ENCODE results near the gene BMP8A. TPM values are rescaled to one million over a fixed set of nuclear protein-coding genes. Genes with fewer than 3 reads are reported as not detected.

The BMP8A gene
- total RNA-seq, 1 donor from 2014 or later, result not detected

DNA sequence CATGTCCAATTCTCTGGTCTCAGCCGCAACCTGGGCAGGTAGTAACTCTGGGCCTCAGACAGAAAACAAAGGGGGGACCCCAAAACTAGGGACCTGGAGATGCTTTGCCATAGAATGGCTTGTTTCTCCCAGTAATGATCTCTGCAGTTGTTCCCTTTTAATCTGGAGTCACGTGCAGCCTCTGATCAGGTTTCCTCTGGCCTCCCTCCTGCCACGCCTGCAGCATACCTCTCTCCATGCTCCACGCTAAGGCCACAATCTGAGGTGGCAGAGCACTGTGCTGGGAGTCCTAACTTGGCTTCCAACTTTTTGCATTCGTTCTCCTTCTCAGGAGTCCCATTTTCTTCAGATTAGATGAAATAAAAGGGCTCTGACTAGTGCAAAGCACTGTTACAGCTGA is 83.2 kb downstream of the BMP8A start:
- Histone ChIP-seq H4K20me1 (ENCODE audit: low read depth) (peaks cover 64% of the 10 kb centered on the region), H3K4me3 (peak overlapping the region; percentile 100), H3K27me3 (no peaks in the 10 kb centered on the region), H3K79me2 (ENCODE audit: low read depth) (peaks cover 59% of the 10 kb centered on the region), H3K9ac (no peak overlapping the region), H3K27ac (no peak overlapping the region), H3K4me2 (peak overlapping the region; percentile 90), H2AFZ (replicated peaks) (no peak overlapping the region), H3K9me3 (ENCODE audit: low read depth) (no peaks in the 10 kb centered on the region), H3K4me1 (peaks cover 20% of the 10 kb centered on the region), H3F3A (ENCODE audit: low read depth) (peaks cover 4% of the 10 kb centered on the region), H3K36me3 (peaks cover 7% of the 10 kb centered on the region)
- Mint-ChIP-seq H3K36me3 (peaks cover 40% of the 10 kb centered on the region), H3K9me3 (no peaks in the 10 kb centered on the region), H3K27me3 (ENCODE audit: insufficient read depth, low read depth) (peaks cover 6% of the 10 kb centered on the region), H3K4me3 (peak overlapping the region; percentile 95), H3K27ac (no peak overlapping the region), H3K4me1 (peaks cover 38% of the 10 kb centered on the region)
- TF ChIP-seq, protein P1, sequence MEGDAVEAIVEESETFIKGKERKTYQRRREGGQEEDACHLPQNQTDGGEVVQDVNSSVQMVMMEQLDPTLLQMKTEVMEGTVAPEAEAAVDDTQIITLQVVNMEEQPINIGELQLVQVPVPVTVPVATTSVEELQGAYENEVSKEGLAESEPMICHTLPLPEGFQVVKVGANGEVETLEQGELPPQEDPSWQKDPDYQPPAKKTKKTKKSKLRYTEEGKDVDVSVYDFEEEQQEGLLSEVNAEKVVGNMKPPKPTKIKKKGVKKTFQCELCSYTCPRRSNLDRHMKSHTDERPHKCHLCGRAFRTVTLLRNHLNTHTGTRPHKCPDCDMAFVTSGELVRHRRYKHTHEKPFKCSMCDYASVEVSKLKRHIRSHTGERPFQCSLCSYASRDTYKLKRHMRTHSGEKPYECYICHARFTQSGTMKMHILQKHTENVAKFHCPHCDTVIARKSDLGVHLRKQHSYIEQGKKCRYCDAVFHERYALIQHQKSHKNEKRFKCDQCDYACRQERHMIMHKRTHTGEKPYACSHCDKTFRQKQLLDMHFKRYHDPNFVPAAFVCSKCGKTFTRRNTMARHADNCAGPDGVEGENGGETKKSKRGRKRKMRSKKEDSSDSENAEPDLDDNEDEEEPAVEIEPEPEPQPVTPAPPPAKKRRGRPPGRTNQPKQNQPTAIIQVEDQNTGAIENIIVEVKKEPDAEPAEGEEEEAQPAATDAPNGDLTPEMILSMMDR (IDR thresholded peaks at IDR 0.05), result no peak
- TF ChIP-seq EZH2phosphoT487 (IDR thresholded peaks at IDR 0.05), result no peak
- TF ChIP-seq EZH2 (IDR thresholded peaks at IDR 0.05), result no peak
- DNase-seq (ENCODE audit: low spot score), result no peak

Small RNA genes within 50 kb of the gene (small RNA-seq; reads per million reads assigned to genes)
- 2.2 reads per million, percentile 89 among the genes with 10 or more reads in this experiment for gene SNORA55

Other genes starting within 250 kb of the BMP8A start
- gene PABPC4, start 85.2 kb downstream of the BMP8A start, total RNA-seq (ENCODE audit: low replicate concordance), result 123 and 243 TPM in 2 replicates
- 2.3 and 4.0 TPM in 2 replicates for gene HEYL, start 148.0 kb downstream of the BMP8A start, total RNA-seq (ENCODE audit: low replicate concordance)
- not detected in 2 replicates for gene NT5C1A, start 180.5 kb downstream of the BMP8A start, total RNA-seq (ENCODE audit: low replicate concordance)
- 0.13 and 0.19 TPM in 2 replicates for gene HPCAL4, start 199.8 kb downstream of the BMP8A start, total RNA-seq (ENCODE audit: low replicate concordance)
- 50.8 and 57.2 TPM in 2 replicates for gene PPIE, start 247.2 kb downstream of the BMP8A start, total RNA-seq (ENCODE audit: low replicate concordance)